ENCODE data around the gene ASGR1. TPM values are rescaled to one million over a fixed set of nuclear protein-coding genes. Genes with fewer than 3 reads are reported as not detected.

Gene ASGR1
- total RNA-seq, 1 experiment from 2014 or later: 3.5 TPM

GRCh38 chr17:7156342-7156940, 22.7 kb downstream of the ASGR1 start:
- no peak overlapping the region for H3K4me3 ChIP-seq
- no peaks in the 10 kb centered on the region for H3K4me1 ChIP-seq (replicated peaks; ENCODE audit: insufficient read depth)
- no peak for DNase-seq
- H3K27me3 ChIP-seq (ENCODE audit: insufficient read depth, low read depth): peaks cover 16% of the 10 kb centered on the region; the same call in 1 of the 2 replicates
- H3K9me2 ChIP-seq (ENCODE audit: insufficient read depth): no peaks in the 10 kb centered on the region
- POLR2A ChIA-PET (ENCODE audit: unreplicated experiment): interaction anchor here (0.6 kb wide), 1 partner anchor 112 kb away, joined by 5 read pairs; the partner anchor contains the start of gene SLC16A11
- CTCF ChIA-PET: no interaction called here
- BruUV-seq (replicated peaks): no TSS peak
- no peaks in the 10 kb centered on the region for H4K20me1 ChIP-seq (ENCODE audit: insufficient read depth)
- no peaks in the 10 kb centered on the region for H3K36me3 ChIP-seq (ENCODE audit: low read depth)
- peaks cover 5% of the 10 kb centered on the region; the same call in 1 of the 2 replicates for H3F3A ChIP-seq (ENCODE audit: insufficient read depth, low read depth)
- H2AFZ ChIP-seq: no peak overlapping the region
- H3K4me2 ChIP-seq: no peak overlapping the region
- no peak for TF ChIP-seq CTCF (conservative IDR thresholded peaks at IDR 0.05)
- no peak for TF ChIP-seq EZH2 (IDR thresholded peaks at IDR 0.05; ENCODE audit: low read depth)
- no peaks in the 10 kb centered on the region for H3K9me3 ChIP-seq (ENCODE audit: insufficient read depth, low read depth)
- intact Hi-C loops (cut with micrococcal nuclease; ENCODE audit: unreplicated experiment): no loop called here
- H3K79me2 ChIP-seq (ENCODE audit: low read depth): no peaks in the 10 kb centered on the region
- H3K27ac ChIP-seq: no peak overlapping the region

- H3K27ac ChIP-seq: no peak overlapping the region
- no peaks in the 10 kb centered on the region for H3K27me3 ChIP-seq (ENCODE audit: insufficient read depth, low read depth)
- no peaks in the 10 kb centered on the region for H3F3A ChIP-seq (ENCODE audit: insufficient read depth, low read depth)
- ChIA-PET CTCF (no interaction called here), POLR2A (ENCODE audit: unreplicated experiment) (no interaction called here)
- peaks cover 3% of the 10 kb centered on the region for H3K4me1 ChIP-seq (replicated peaks; ENCODE audit: insufficient read depth)
- H3K9me2 ChIP-seq (ENCODE audit: insufficient read depth): no peaks in the 10 kb centered on the region
- no peak overlapping the region for H3K4me3 ChIP-seq
- H3K9me3 ChIP-seq (ENCODE audit: insufficient read depth, low read depth): no peaks in the 10 kb centered on the region
- no peak for DNase-seq
- no peak overlapping the region for H3K4me2 ChIP-seq
- H4K20me1 ChIP-seq (ENCODE audit: insufficient read depth): no peaks in the 10 kb centered on the region
- H3K79me2 ChIP-seq (ENCODE audit: low read depth): no peaks in the 10 kb centered on the region
- H3K36me3 ChIP-seq (ENCODE audit: low read depth): no peaks in the 10 kb centered on the region
- no TSS peak for BruUV-seq (replicated peaks)
- H2AFZ ChIP-seq: no peak overlapping the region
- intact Hi-C loops (cut with micrococcal nuclease; ENCODE audit: unreplicated experiment): no loop called here
- TF ChIP-seq CTCF (conservative IDR thresholded peaks at IDR 0.05) (no peak), EZH2 (IDR thresholded peaks at IDR 0.05; ENCODE audit: low read depth) (no peak)
Measured at GRCh38 chr17:7147772-7148171, 31.4 kb downstream of the ASGR1 start.

GRCh38 chr17:7146115-7146514, 33.1 kb downstream of the ASGR1 start:
- BruUV-seq (replicated peaks): no TSS peak
- no peaks in the 10 kb centered on the region for H3K36me3 ChIP-seq (ENCODE audit: low read depth)
- no peak for DNase-seq
- no peaks in the 10 kb centered on the region for H3K9me3 ChIP-seq (ENCODE audit: insufficient read depth, low read depth)
- no peaks in the 10 kb centered on the region for H3K27me3 ChIP-seq (ENCODE audit: insufficient read depth, low read depth)
- H3F3A ChIP-seq (ENCODE audit: insufficient read depth, low read depth): peaks cover 11% of the 10 kb centered on the region; the same call in 1 of the 2 replicates
- ChIA-PET CTCF (interaction anchor here (0.6 to 0.7 kb wide), 6 partner anchors 19 to 502 kb away, joined by 7 to 19 read pairs (median 12); no protein-coding TSS in a partner anchor), POLR2A (ENCODE audit: unreplicated experiment) (no interaction called here)
- peaks cover 19% of the 10 kb centered on the region for H3K4me1 ChIP-seq (replicated peaks; ENCODE audit: insufficient read depth)
- H4K20me1 ChIP-seq (ENCODE audit: insufficient read depth): no peaks in the 10 kb centered on the region
- H3K4me2 ChIP-seq: no peak overlapping the region
- H3K9me2 ChIP-seq (ENCODE audit: insufficient read depth): no peaks in the 10 kb centered on the region
- H3K27ac ChIP-seq: no peak overlapping the region
- H2AFZ ChIP-seq: no peak overlapping the region
- intact Hi-C loops (cut with micrococcal nuclease; ENCODE audit: unreplicated experiment): no loop called here
- no peaks in the 10 kb centered on the region for H3K79me2 ChIP-seq (ENCODE audit: low read depth)
- H3K4me3 ChIP-seq: no peak overlapping the region
- TF ChIP-seq CTCF (conservative IDR thresholded peaks at IDR 0.05) (no peak), EZH2 (IDR thresholded peaks at IDR 0.05; ENCODE audit: low read depth) (no peak)
